Stomach (tissue), 9 donors: ENCODE measurements around the gene CFAP77. TPM values are rescaled to one million over a fixed set of nuclear protein-coding genes. Genes with fewer than 3 reads are reported as not detected.
A peak's percentile ranks its signal among the peaks of the same experiment; 100 is the strongest.

Experiments
- DNase-seq, 2 donors: peaks; one replicate each; pipeline versions ENCODE4 v3.0.0 to v3.0.0-alpha.2; 2013 to 2019
- H3K27ac ChIP-seq, 5 donors: fragments of 200-600 bp in 4 of 5; sonication (generic) in 4 of 5; one replicate each; pipeline ENCODE4 v1.5.1; 2013 to 2019; ENCODE audit warnings: mild to moderate bottlenecking in 1 of 5, moderate library complexity in 1 of 5
- H3K27me3 ChIP-seq, 3 donors: fragments of 200-600 bp; sonication (generic); one replicate each; pipeline ENCODE4 v1.5.1; 2017 to 2019; ENCODE audit warnings: mixed run types in 1 of 3
- H3K36me3 ChIP-seq, 4 donors: fragments of 200-600 bp; sonication (generic); 1 replicate in 3 of 4; 2 replicates in 1 of 4; pipeline ENCODE4 v1.5.1; 2016 to 2019
- H3K4me1 ChIP-seq, 4 donors: fragments of 200-600 bp; sonication (generic); one replicate each; pipeline ENCODE4 v1.5.1; 2016 to 2019
- H3K4me3 ChIP-seq, 4 donors: fragments of 200-600 bp; sonication (generic) in 3 of 4; one replicate each; pipeline ENCODE4 v1.5.1; 2016 to 2019; ENCODE audit warnings: mild to moderate bottlenecking in 1 of 4
- H3K9me3 ChIP-seq, 4 donors: fragments of 200-600 bp; sonication (generic); one replicate each; pipeline ENCODE4 v1.5.1; 2016 to 2019
- EP300 ChIP-seq: sonication (generic); formaldehyde crosslinking; IDR thresholded peaks from one replicate; pipeline ENCODE4 v1.6.1; 2017; ENCODE audit warnings: antibody characterized with exemption
- POLR2A ChIP-seq, 4 donors: fragments of 450-650 bp; IDR thresholded peaks; one replicate each; pipeline ENCODE4 v1.6.1; 2016; ENCODE audit warnings: antibody characterized with exemption in 4 of 4, control low read depth in 2 of 4, mild to moderate bottlenecking in 1 of 4, moderate library complexity in 1 of 4
- POLR2AphosphoS5 ChIP-seq, 3 donors: sonication (generic); formaldehyde crosslinking; IDR thresholded peaks; one replicate each; pipeline ENCODE4 v1.6.1; 2016; ENCODE audit warnings: antibody characterized with exemption in 3 of 3
- WGBS, 5 donors: extraction: QIAGEN DNeasy Blood & Tissue Kit in 3 of 5; methylation state at CpG; one replicate each; pipeline versions ENCODE4 v1.1.5 to v1.1.7; 2013 to 2018; 5-methylcytosine and 5-hydroxymethylcytosine counted together
- intact Hi-C: fragments of 100-400 bp; cut with DNase I; formaldehyde crosslinking; loops from one replicate; pipeline ENCODE4 v1.15.1; 2023; ENCODE audit warnings: low total_unique reads
- polyA plus RNA-seq, 3 donors: library from polyadenylated mRNA; stranded (reverse); fragments of 200-250 nt; gene quantifications; one replicate each; pipeline ENCODE4 v1.2.3, GENCODE V29; 2013
- total RNA-seq, 5 donors: library from RNA; depleted of rRNA; stranded (reverse); fragments of >200 nt; gene quantifications; one replicate each; pipeline versions ENCODE4 v1.1.0 to v1.2.3, GENCODE V29; 2014 to 2016
- TF ChIP-seq, protein P1 (sequence below), 7 experiments: fragments of 450-650 bp in 4 of 7; fragments of 200-600 bp in 3 of 7; sonication (generic) in 3 of 7; IDR thresholded peaks; one replicate each; pipeline ENCODE4 v1.5.1; 2016 to 2019; ENCODE audit warnings: antibody characterized with exemption in 7 of 7, control low read depth in 2 of 7, mild to moderate bottlenecking in 1 of 7
- donor health status: healthy with polysubstance abuse.
- donor health status: Bipolar disorder and iron deficiency.
- donor health status: healthy.

Gene CFAP77
- total and polyA plus RNA-seq, 8 donors: not detected

DNA sequence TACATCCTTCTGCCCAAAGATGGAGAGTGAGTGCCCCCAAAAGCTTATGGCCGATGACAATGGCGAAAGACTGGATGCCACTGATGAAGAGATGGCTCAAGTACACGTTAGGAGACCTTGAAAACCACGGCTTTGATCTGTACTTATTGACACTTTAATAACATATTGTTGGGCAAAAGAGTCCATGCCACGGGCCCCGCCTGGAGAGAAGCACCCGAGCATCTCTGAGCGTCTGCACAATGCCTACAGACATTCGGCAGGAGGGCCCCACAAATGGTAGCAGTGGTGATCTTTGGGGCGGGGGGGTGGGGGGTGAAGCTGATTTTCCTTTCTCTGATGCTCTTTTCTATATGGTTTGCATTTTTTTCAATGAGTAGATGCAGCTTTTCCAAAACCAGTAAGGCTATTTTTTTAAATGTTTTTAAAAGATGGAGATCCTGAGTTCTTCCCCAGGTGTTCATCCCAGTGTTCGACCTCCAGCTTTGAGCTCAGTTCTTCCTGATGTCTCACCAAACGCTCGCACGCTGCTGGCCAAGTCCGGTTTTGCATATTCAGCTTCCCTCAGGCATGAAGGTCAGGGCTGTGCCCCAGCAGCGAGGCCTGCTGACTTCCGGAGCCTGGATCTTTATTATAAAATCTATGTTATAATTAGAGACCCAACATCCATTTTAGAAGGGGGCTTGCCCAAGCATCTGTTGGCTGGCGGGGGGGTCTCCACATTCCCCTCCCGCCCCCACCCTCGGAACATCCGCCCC is 138.1 kb downstream of the CFAP77 start:
- Histone ChIP-seq H3K27ac (no peak overlapping the region), H3K36me3 (no peaks in the 10 kb centered on the region), H3K27me3 (peaks cover 0 to 36% (median 22%) of the 10 kb centered on the region in 3 donors), H3K4me3 (no peak overlapping the region), H3K9me3 (no peaks in the 10 kb centered on the region), H3K4me1 (peaks cover 0 to 12% (median 10%) of the 10 kb centered on the region in 4 donors)
- WGBS, 5 donors: 75 to 84% (median 78%) methylated on average over 21 of the region's 21 CpGs
- no peak for TF ChIP-seq POLR2A (IDR thresholded peaks at IDR 0.05)
- TF ChIP-seq, protein P1, sequence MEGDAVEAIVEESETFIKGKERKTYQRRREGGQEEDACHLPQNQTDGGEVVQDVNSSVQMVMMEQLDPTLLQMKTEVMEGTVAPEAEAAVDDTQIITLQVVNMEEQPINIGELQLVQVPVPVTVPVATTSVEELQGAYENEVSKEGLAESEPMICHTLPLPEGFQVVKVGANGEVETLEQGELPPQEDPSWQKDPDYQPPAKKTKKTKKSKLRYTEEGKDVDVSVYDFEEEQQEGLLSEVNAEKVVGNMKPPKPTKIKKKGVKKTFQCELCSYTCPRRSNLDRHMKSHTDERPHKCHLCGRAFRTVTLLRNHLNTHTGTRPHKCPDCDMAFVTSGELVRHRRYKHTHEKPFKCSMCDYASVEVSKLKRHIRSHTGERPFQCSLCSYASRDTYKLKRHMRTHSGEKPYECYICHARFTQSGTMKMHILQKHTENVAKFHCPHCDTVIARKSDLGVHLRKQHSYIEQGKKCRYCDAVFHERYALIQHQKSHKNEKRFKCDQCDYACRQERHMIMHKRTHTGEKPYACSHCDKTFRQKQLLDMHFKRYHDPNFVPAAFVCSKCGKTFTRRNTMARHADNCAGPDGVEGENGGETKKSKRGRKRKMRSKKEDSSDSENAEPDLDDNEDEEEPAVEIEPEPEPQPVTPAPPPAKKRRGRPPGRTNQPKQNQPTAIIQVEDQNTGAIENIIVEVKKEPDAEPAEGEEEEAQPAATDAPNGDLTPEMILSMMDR (IDR thresholded peaks at IDR 0.05): no peak
- TF ChIP-seq EP300: no peak
- TF ChIP-seq POLR2AphosphoS5 (IDR thresholded peaks at IDR 0.05): no peak
- DNase-seq: no peak
- intact Hi-C loops: no loop called here

DNA sequence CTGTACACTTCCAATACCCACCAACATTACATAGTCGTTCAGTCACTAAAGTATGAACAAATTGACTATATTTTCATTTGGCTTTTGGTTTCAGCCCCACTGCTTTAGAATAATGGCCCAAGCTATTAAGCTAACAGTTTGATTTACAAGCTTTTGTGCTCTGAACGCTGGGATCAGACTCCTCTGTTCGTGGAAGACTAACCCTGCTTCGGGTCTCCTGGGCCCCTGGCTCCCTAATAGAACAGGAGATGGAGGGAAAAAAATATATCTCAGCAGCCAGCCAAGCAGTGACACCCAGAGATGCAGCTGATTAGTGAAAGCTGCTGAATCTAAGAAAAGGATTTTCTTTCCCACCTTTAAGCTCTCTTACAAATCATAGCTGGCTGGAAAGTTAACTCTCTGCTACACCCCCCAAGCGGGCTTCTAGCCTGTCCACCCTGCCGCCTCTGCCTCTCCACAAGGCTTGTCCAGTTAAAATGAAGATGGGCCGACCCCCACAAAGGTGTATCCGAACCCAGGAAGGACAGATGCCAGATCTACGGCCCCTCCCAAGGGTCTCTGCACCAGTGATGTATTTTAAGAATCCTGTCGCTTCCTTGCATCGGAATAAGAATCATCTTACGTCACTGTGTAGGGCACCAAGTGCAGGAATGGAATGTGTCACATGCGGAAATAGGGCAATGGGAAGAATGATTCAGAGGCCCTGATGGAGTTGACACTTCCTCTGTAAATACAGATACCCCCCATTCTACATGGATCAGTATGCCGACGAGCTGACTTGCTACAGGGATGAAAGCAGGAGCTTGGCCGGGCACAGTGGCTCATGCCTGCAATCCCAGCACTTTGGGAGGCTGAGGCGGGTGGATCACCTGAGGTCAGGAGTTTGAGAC is 139.0 kb downstream of the CFAP77 start:
- TF ChIP-seq, protein P1 (IDR thresholded peaks at IDR 0.05): no peak
- no peak for TF ChIP-seq EP300
- no peak for TF ChIP-seq POLR2A (IDR thresholded peaks at IDR 0.05)
- TF ChIP-seq POLR2AphosphoS5 (IDR thresholded peaks at IDR 0.05): no peak
- Histone ChIP-seq H3K4me1 (peaks cover 0 to 12% (median 10%) of the 10 kb centered on the region in 4 donors), H3K27me3 (peaks cover 0 to 30% (median 22%) of the 10 kb centered on the region in 3 donors), H3K27ac (no peak overlapping the region), H3K9me3 (no peaks in the 10 kb centered on the region), H3K4me3 (no peak overlapping the region), H3K36me3 (no peaks in the 10 kb centered on the region)
- peak in 1 of 2 donors; percentile 60 for DNase-seq
- 52 to 65% (median 57%) methylated on average over 17 of the region's 17 CpGs for WGBS, 5 donors
- intact Hi-C loops: no loop called here

DNA sequence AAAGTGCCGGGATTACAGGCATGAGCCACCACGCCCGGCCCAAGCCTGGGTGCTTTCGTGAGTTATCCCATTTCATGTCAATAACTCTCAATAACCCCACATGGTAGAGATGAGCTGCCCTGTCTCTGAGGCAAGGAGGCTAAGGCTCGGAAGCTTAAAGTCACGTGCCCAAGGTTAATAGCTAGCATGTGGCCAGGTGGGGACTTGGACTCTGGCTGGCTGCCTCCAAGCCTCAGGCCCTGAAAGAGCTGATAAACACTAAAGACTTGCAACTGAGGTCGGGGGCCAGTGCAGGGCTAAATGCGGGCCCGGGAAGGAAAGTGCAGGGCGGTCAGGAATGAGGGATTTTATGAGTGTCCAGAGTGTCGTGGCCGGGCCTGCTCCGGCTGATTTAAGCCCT is 141.5 kb downstream of the CFAP77 start:
- H3K9me3 ChIP-seq: no peaks in the 10 kb centered on the region
- no peaks in the 10 kb centered on the region for H3K36me3 ChIP-seq
- no peak overlapping the region for H3K27ac ChIP-seq
- intact Hi-C loops: no loop called here
- TF ChIP-seq, protein P1 (IDR thresholded peaks at IDR 0.05): no peak
- TF ChIP-seq EP300: no peak
- no peak for TF ChIP-seq POLR2AphosphoS5 (IDR thresholded peaks at IDR 0.05)
- no peak for TF ChIP-seq POLR2A (IDR thresholded peaks at IDR 0.05)
- DNase-seq: no peak
- peaks cover 0 to 20% (median 9%) of the 10 kb centered on the region in 3 donors for H3K27me3 ChIP-seq
- H3K4me1 ChIP-seq: peaks cover 0 to 4% (median 3%) of the 10 kb centered on the region in 4 donors
- WGBS, 5 donors: 72 to 81% (median 80%) methylated on average over 12 to 13 of the region's 13 CpGs
- H3K4me3 ChIP-seq: no peak overlapping the region

DNA sequence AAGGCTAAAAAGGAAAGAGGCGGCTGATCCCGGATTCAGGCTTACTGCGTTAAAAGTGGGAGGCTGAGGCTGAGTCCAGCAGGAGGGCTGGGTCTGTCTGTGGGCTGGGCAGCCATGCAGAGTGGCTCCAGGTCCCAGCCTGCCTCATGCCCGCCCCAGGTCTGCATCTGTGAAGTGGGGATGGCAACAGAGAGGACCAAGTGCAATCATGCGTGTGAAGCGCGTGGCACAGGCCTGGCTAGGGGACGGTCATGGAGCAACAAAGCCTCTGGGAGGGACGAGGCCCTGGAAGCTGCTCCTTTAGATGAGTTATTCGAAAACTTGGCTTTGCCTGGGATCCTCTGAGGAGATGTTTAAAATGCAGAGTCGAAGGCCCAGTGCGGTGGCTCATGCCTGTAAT is 142.0 kb downstream of the CFAP77 start:
- Histone ChIP-seq H3K27me3 (peaks cover 0 to 20% (median 4%) of the 10 kb centered on the region in 3 donors), H3K36me3 (no peaks in the 10 kb centered on the region), H3K9me3 (no peaks in the 10 kb centered on the region), H3K27ac (no peak overlapping the region), H3K4me3 (no peak overlapping the region), H3K4me1 (no peaks in the 10 kb centered on the region)
- intact Hi-C loops: no loop called here
- no peak for DNase-seq
- WGBS, 5 donors: 88 to 93% (median 93%) methylated on average over 12 of the region's 12 CpGs
- TF ChIP-seq, protein P1 (IDR thresholded peaks at IDR 0.05): no peak
- TF ChIP-seq POLR2AphosphoS5 (IDR thresholded peaks at IDR 0.05) (no peak), EP300 (no peak), POLR2A (IDR thresholded peaks at IDR 0.05) (no peak)
